GM19438 (cell line): ENCODE data around the gene ATF3.

Source experiments
- ATAC-seq: cut with Tn5 transposase; IDR thresholded peaks from one replicate; pipeline ENCODE4 v1.9.1; 2021; ENCODE audit warnings: low read depth; ENCODE audit not compliant: unreplicated experiment

Gene ATF3

DNA sequence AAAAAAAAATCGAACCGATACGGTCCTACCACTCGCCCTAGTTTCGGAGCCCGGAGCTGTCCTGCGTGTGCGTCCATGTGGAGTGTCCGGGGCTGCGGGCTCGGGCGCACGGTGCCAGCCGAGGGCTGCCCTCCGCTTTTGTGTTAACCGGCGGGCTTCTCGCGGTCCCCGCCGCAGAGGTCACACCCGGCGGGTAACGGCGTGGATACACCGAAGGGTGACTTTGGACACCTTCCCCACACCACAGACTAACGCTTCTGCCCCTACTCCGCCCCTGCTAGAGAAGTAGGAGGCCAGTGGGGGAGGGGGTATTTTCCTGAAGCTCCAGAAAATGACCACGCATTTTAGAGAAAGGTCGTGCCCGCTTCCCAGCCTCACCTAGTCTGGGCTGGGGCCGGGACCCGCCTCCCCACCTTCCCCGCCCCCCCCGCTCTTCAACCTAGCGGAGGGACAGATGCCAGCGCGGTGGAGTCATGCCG is 609 bp upstream of the ATF3 start:
- peak; percentile 10 for ATAC-seq

DNA sequence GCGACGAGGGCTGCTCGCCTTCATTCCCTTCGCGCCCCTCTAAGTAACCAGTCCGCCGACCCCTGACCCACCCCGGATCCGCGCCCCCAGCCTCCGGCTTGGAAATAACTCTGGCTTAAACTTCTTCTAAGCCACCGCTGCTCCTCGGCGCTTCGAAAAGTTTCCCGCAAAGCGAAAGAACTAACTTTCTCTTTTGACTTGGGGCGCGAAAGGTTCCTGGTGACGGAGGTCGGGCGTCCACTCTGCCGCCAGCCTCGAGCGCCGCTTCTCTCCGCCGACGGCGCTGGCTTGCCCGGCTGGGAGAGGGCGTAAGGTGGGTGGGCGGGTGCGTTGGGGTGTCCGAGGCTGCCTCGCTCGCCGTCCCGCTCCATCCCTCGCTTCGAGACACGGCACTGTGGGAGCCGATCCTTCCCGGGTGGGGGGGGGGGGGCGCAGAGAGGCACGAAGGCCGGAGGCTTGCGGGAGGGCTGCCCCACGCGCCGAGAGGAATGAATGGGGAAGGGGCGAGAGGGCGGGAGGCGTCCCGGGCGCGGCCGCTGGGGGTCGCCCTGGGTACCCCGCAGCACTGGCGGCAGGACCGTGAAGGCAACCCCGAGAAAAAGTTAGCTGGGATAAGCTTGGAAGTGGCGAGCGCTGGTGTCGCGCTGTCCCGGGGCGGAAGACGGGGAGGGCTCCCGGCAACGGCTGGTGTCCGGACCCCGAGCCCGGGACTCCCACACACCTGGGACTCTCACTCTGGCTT is 569 bp downstream of the ATF3 start:
- peak; percentile 17 for ATAC-seq

DNA sequence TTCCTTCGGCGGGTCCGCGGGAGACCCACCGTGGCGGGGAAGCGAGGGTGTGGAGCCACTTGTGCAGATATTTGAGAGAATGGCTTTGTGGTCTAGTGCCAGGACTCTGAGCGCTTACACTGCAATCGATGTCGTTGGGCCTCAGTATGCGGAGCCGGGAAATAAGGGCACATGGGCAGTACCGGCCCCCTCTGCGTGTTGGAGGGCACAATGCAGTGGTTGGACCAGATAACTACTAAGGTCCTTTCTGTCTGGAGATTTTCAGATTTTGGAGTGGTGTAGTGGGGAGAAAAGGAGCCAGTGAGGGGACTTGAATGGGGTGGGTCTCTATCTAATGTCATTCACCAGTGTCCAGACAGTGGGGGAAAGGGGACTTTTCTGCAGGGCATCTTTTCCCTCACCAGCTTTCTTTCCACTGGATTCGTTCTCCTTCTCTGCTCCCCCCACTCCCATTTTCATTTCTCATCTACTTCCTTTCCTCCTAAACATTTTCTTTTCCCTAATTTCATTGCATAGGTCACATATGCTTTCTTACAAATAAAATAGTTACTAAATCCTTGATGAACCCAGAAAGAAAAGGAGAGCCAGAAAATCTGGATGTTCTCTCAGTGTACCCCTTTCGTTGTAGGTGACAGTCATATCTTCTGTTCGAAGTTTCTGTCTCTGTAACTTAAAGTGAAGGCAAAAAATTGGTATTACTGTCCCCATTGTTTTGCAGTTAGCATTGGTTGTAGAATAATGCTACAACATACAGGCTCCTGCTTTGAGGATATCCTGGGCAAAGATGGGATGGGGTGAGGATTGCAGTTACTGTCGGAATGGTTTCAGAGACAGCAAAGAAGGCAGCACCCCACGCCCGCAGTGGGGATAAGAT is 1.4 kb downstream of the ATF3 start:
- ATAC-seq: no peak

DNA sequence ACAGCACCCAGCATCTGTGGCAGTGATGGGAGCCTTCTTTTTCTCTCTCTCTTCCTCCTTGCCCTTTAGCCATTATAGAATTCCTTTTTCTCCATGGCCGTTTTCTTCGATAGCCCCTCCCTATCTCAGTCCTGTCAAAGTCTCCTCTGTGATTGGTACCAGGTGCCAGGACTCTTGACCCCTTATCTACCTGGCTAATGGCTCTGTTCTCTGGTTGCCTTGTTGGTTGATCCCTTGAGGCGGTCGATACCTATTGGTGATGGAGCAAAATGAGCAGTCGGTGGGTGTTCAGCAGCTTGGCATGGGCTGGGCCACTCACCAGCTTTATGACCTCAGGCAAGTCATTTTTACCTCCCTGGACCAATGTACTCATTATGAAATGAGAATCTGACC is 2.0 kb downstream of the ATF3 start:
- no peak for ATAC-seq

DNA sequence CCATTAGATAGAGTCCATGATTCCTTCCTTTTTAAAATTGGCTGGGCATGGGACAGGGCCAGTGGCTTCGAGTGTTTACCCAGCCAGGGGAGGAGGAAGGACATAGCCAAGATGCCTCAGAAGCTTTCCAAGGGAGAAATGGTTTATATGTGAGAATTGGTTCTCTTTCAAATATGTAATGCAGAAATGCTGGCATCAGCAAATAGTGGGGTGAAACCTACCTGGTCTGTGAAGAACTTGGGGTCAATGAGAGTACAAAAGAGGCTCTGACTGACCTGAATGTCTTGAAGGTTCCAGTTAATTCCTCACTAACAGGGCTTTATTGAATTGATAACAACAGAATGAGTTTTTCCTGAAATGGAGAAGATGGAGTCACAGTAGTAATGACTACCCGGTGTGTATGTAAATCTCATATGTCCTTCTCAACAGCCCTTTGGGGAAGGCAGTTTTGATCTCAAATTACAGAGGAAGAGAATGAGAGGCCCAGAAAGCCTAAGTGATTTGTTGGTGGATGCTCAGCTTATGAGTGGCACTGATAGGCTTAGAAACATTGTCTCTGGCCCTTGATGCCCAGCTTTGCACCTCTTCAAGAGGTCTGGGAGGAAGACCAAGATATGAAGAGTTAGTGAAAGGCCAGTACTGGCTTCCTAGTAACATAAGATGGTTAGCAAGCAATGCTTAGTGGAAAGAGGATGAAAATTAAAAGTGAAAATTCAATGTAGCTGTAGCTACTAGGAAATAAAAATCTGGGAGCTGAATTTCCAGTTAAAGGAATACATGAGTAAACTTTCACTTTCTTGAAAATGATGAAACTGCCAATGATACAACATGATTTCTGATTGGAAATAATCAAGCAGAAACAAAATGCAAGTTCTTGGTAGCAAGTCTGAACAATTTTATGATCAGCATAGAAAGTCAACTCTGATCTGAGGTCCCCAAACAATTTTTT is 2.7 kb downstream of the ATF3 start:
- ATAC-seq: no peak

DNA sequence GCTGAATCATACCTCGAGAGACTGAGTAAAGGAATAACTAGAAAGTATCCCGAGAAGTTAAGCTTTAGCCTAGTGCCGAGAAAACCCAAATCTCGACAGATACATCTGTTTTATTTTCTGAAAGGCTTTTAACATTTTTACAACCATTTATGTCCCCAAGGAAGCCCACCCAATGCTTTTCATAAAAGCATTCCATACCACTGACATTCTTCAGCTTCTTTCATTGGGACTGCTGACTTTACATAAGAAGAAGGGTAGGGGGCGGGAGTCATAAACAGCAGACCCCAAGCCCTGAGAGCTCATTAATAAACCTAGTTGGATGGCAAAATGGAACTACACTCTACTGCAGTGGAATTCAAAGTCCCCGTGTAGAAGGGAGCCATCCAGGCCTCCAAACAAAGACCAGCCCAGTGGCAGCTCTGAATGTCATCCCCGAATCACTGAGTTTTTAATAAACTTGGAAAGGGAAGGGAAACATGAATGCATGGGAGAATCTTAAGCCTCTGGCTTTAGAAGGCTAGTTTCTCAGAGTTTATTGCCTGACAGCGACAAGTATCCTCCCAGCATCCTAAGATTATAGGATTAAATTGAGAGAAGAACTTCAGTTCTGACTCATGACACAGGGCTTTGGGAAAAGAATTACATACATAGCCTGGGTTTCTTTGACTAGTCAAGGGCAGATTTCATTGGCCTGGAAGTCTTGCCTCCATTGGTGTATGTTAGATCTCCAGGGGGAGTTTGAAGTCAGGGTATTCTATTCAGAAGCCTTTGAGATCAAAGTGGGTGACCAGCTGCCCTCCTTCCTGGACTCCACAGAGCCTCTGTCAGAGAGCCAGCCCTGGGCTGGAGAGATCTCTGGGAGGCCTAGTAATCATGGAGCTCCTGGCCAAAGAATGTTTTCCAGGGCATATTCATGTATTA is 3.7 kb downstream of the ATF3 start:
- no peak for ATAC-seq

GRCh38 chr1:212613440-212614335 is 5.1 kb downstream of the ATF3 start:
- ATAC-seq: no peak

DNA sequence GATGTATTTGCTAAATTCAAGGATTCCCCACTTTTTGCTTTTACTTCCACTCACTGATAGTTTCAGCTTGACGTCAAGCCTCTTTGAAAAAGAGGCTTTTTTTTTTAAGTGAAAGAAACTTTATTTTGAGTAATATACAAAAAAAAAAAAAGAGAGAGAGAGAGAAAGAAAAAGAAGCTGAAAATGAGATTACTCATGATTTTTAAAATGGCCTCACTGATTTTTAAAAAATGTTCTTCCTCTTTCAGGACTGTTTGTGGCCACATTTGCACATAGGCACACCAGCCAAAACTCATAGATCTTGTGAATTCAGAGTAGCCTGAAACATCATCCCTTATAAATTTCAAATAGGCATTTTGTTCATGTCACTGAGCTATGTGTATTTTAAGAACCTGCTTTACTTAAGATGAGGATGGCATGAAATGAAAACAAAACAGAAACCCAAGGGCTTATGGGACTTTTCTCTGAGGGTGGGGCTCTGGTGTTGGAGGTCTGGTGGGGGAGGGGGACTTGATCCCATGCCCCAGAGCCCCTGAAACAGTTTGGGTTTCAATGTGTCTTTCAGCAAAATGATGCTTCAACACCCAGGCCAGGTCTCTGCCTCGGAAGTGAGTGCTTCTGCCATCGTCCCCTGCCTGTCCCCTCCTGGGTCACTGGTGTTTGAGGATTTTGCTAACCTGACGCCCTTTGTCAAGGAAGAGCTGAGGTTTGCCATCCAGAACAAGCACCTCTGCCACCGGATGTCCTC is 6.1 kb downstream of the ATF3 start:
- no peak for ATAC-seq

- ATAC-seq: no peak
Observed at GRCh38 chr1:212615201-212615470, 6.6 kb downstream of the ATF3 start.

GRCh38 chr1:212618466-212619210 is 10.1 kb downstream of the ATF3 start:
- no peak for ATAC-seq

- no peak for ATAC-seq
Observed at GRCh38 chr1:212620293-212620692, 11.7 kb downstream of the ATF3 start.

GRCh38 chr1:212621043-212621948 is 12.7 kb downstream of the ATF3 start:
- no peak for ATAC-seq

DNA sequence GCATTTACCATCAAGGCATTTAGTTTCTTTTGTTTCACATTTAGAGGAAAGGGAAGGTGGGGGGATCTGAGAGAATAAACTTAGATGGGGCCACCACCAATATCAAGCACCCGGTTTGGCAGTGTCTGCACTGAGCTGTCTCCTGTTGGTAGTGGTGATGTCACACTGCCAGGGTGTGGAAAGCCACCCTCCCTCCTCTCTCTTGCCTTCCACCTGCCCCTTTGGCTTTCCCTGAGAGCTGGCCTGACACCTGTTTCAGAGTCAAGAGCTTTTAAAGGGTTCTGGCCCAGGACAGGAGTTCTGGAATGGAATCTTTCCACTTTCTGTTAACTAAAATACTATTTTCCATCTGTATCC is 13.4 kb downstream of the ATF3 start:
- no peak for ATAC-seq

DNA sequence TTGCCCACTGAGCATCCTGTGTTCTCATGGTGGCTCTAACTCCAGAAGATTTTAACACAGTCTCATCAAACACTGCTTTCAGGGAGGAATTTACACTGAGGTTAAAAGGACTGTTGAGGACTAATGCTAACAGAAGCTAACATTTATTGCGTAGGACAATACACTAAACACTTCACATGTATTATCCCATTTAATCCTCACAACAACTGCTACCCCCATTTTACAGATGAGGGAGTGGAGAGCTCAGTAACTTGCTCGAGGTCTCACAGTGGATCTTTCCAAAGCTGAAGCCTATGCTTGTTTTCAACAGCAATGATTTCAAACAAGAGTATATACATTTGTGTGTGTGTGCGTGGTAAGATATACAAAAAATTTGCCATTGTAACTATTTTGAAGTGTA is 13.9 kb downstream of the ATF3 start:
- no peak for ATAC-seq

GRCh38 chr1:212622906-212623305 is 14.3 kb downstream of the ATF3 start:
- ATAC-seq: no peak

GRCh38 chr1:212623603-212624002 is 15.0 kb downstream of the ATF3 start:
- no peak for ATAC-seq
